B cell (primary cell): ENCODE results near the gene YIPF4. TPM values are rescaled to one million over a fixed set of nuclear protein-coding genes. Genes with fewer than 3 reads are reported as not detected.
A peak's percentile ranks its signal among the peaks of the same experiment; 100 is the strongest.
"Not testable (repeated sequence)": the region's sequence is repeated elsewhere in the genome, so short reads cannot be mapped to it uniquely, and the experiment has no call there.

ENCODE experiments used
- ATAC-seq: fragments of 200-7000 bp; cut with Tn5 transposase; one replicate; pipeline ENCODE4 v1.10.0; 2021; ENCODE audit warnings: low read depth, mild to moderate bottlenecking, moderate number of reproducible peaks, moderate library complexity
- CTCF ChIA-PET: fragments of 350-600 bp; sonication (Branson Sonifier 250); formaldehyde crosslinking; loops from one replicate; lab custom pipeline; 2021; ENCODE audit warnings: antibody characterized with exemption, inconsistent platforms; lab: Charles Lee
- POLR2A ChIA-PET: fragments of 350-600 bp; sonication (Branson Sonifier 250); formaldehyde crosslinking; loops from one replicate; lab custom pipeline; 2021; ENCODE audit warnings: antibody characterized with exemption; lab: Charles Lee
- DNase-seq: peaks from one replicate; pipeline ENCODE4 v3.0.0; 2013
- H2AFZ ChIP-seq: 2 replicates; pipeline ENCODE4 v1.6.1; 2012; ENCODE audit warnings: mild to moderate bottlenecking, low read depth, low read length; ENCODE audit not compliant: insufficient read depth, poor library complexity, severe bottlenecking
- H3K27ac ChIP-seq, 2 donors: 1 replicate in 1 of 2; 2 replicates in 1 of 2; pipeline ENCODE4 v1.5.1; 2012 to 2013; ENCODE audit warnings: low read length in 2 of 2, mild to moderate bottlenecking in 2 of 2, moderate library complexity in 1 of 2
- H3K27me3 ChIP-seq, 4 experiments: fragments of 200-600 bp in 1 of 4; sonication (generic) in 1 of 4; replicated peaks in 1 of 4; 1 replicate in 2 of 4; 2 replicates in 2 of 4; pipeline versions ENCODE4 v1.6.1 to v1.7.0; 2013 to 2016; ENCODE audit warnings: low read length in 3 of 4, mild to moderate bottlenecking in 2 of 4, mixed read lengths in 1 of 4, moderate library complexity in 1 of 4; ENCODE audit not compliant: insufficient read depth in 4 of 4, control insufficient read depth in 3 of 4; ENCODE audit errors: control extremely low read depth in 1 of 4
- H3K36me3 ChIP-seq, 2 experiments: replicated peaks in 1 of 2; 1 replicate in 1 of 2; 2 replicates in 1 of 2; pipeline versions ENCODE4 v1.6.1 to v1.7.1; 2013; ENCODE audit warnings: low read length in 1 of 2; ENCODE audit not compliant: insufficient read depth in 2 of 2, control insufficient read depth in 1 of 2; ENCODE audit errors: control extremely low read depth in 1 of 2, extremely low read depth in 1 of 2
- H3K4me1 ChIP-seq, 2 donors: fragments of 200-600 bp in 1 of 2; sonication (generic) in 1 of 2; 1 replicate in 1 of 2; 2 replicates in 1 of 2; pipeline versions ENCODE4 v1.5.1 to v1.6.1; 2013 to 2017; ENCODE audit warnings: low read length in 2 of 2; ENCODE audit not compliant: control insufficient read depth in 2 of 2, insufficient read depth in 2 of 2
- H3K4me2 ChIP-seq: replicated peaks from 2 replicates; pipeline ENCODE3; 2012; ENCODE audit warnings: mild to moderate bottlenecking, low read depth, low read length; ENCODE audit not compliant: poor library complexity, severe bottlenecking
- H3K4me3 ChIP-seq, 5 experiments: fragments of 200-600 bp in 1 of 5; sonication (generic) in 1 of 5; 1 replicate in 3 of 5; 2 replicates in 2 of 5; pipeline versions ENCODE4 v1.5.1 to v1.7.0; 2011 to 2016; ENCODE audit warnings: low read length in 4 of 5, mild to moderate bottlenecking in 4 of 5, low read depth in 2 of 5, control low read depth in 1 of 5, moderate library complexity in 1 of 5; ENCODE audit not compliant: insufficient read depth in 1 of 5; ENCODE audit errors: control extremely low read depth in 1 of 5, extremely low read depth in 1 of 5
- H3K79me2 ChIP-seq: fragments of 200-600 bp; sonication (generic); one replicate; pipeline ENCODE4 v1.6.0; 2016; ENCODE audit warnings: low read length; ENCODE audit not compliant: control insufficient read depth, insufficient read depth
- H3K9ac ChIP-seq: fragments of 200-600 bp; sonication (generic); 2 replicates; pipeline ENCODE4 v1.6.1; 2017; ENCODE audit warnings: mild to moderate bottlenecking, low read length, moderate library complexity
- H3K9me3 ChIP-seq, 3 donors: one replicate each; pipeline versions ENCODE4 v1.6.1 to v1.7.1; 2013; ENCODE audit warnings: low read length in 2 of 3; ENCODE audit not compliant: control insufficient read depth in 2 of 3, insufficient read depth in 1 of 3; ENCODE audit errors: control extremely low read depth in 1 of 3
- H4K20me1 ChIP-seq: 2 replicates; pipeline ENCODE4 v1.6.0; 2012; ENCODE audit warnings: mild to moderate bottlenecking, low read length; ENCODE audit not compliant: insufficient read depth, control insufficient read depth, poor library complexity, severe bottlenecking
- H3K27ac Mint-ChIP-seq: one replicate; pipeline ENCODE4 v1.8.0; 2021; ENCODE audit warnings: mixed read lengths
- H3K27me3 Mint-ChIP-seq: one replicate; pipeline ENCODE4 v1.8.0; 2021; ENCODE audit warnings: mixed read lengths
- H3K4me1 Mint-ChIP-seq: one replicate; pipeline ENCODE4 v1.8.0; 2021; ENCODE audit warnings: mixed read lengths
- H3K4me3 Mint-ChIP-seq: one replicate; pipeline ENCODE4 v1.8.0; 2021; ENCODE audit warnings: mixed read lengths
- H3K9me3 Mint-ChIP-seq: one replicate; pipeline ENCODE4 v1.8.0; 2022; ENCODE audit warnings: mixed read lengths; ENCODE audit not compliant: insufficient read depth
- EZH2 ChIP-seq: IDR thresholded peaks from 2 replicates; pipeline ENCODE4 v1.6.1; 2012; ENCODE audit warnings: borderline replicate concordance, low read depth, mild to moderate bottlenecking, moderate library complexity, low read length; ENCODE audit not compliant: insufficient read depth, poor library complexity, severe bottlenecking
- whole genome bisulfite sequencing: methylation state at CpG from one replicate; pipeline ENCODE4 v1.1.5; 2013; ENCODE audit warnings: missing lambda C conversion rate; ENCODE audit not compliant: insufficient coverage; 5-methylcytosine and 5-hydroxymethylcytosine counted together
- intact Hi-C: fragments of 100-400 bp; cut with micrococcal nuclease; formaldehyde crosslinking; loops from one replicate; pipeline ENCODE4 v1.10.0; 2022
- polyA plus RNA-seq: library from polyadenylated mRNA; depleted of rRNA; stranded (reverse); fragments of >200 nt; gene quantifications from 2 replicates; pipeline ENCODE4 v1.2.3, GENCODE V29; 2012
- total RNA-seq, 2 donors: library from RNA; stranded (reverse); fragments of 120-200 nt in 1 of 2; gene quantifications; 1 replicate in 1 of 2; 2 replicates in 1 of 2; pipeline versions ENCODE4 v1.2.3 to v1.2.4, GENCODE V29; 2013 to 2022
- TF ChIP-seq, protein P1 (sequence below): fragments of 200-600 bp; IDR thresholded peaks from one replicate; pipeline ENCODE4 v1.8.0; 2022; ENCODE audit warnings: antibody characterized with exemption, mild to moderate bottlenecking

YIPF4 gene
- total and polyA plus RNA-seq, 2 donors (not counting 1 experiment from before 2014, with no cell fraction given) = 3.4 to 42.4 TPM

DNA sequence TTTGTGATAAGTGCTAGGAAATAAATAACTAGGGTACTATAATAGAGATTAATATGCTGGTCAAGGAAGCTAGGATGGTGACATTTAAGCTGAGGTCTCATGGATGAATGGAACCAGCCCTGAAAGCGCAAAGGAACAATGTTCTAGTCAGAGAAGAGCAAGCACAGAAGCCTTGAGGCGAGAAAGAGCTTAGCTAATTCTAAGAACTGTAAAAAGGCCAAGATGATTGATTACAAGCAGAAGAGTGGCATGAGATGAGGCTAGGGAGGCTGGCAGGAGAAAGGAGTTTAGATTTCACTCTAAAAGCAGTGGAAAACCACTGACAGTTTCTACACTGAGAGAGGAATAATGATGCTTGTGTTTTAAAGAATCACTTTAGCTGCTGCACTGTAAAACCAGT lies 3.4 kb upstream of the YIPF4 start:
- Histone ChIP-seq H3K4me1 (peaks cover 12 to 16% of the 10 kb centered on the region in 2 donors), H3K4me3 (no peak overlapping the region), H3K9me3 (no peaks in the 10 kb centered on the region), H2AFZ (no peak overlapping the region), H3K36me3 (no peaks in the 10 kb centered on the region), H3K79me2 (peaks cover 26% of the 10 kb centered on the region), H4K20me1 (no peaks in the 10 kb centered on the region), H3K27me3 (no peaks in the 10 kb centered on the region), H3K27ac (no peak overlapping the region), H3K4me2 (no peak overlapping the region), H3K9ac (no peak overlapping the region)
- WGBS = 86% methylated on average over 1 of the region's 2 CpGs
- intact Hi-C loops = loop anchor here (10.0 kb wide), 1 partner anchor 1321 kb away; the partner anchor contains the start of gene FAM98A
- TF ChIP-seq, protein P1, sequence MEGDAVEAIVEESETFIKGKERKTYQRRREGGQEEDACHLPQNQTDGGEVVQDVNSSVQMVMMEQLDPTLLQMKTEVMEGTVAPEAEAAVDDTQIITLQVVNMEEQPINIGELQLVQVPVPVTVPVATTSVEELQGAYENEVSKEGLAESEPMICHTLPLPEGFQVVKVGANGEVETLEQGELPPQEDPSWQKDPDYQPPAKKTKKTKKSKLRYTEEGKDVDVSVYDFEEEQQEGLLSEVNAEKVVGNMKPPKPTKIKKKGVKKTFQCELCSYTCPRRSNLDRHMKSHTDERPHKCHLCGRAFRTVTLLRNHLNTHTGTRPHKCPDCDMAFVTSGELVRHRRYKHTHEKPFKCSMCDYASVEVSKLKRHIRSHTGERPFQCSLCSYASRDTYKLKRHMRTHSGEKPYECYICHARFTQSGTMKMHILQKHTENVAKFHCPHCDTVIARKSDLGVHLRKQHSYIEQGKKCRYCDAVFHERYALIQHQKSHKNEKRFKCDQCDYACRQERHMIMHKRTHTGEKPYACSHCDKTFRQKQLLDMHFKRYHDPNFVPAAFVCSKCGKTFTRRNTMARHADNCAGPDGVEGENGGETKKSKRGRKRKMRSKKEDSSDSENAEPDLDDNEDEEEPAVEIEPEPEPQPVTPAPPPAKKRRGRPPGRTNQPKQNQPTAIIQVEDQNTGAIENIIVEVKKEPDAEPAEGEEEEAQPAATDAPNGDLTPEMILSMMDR = no peak
- TF ChIP-seq EZH2 = no peak
- CTCF ChIA-PET = no interaction called here
- ATAC-seq (no peak), DNase-seq (no peak)
- H3K27ac Mint-ChIP-seq = no peak overlapping the region
- H3K4me3 Mint-ChIP-seq = no peak overlapping the region
- peaks cover 15% of the 10 kb centered on the region for H3K27me3 Mint-ChIP-seq
- POLR2A ChIA-PET = no interaction called here
- no peaks in the 10 kb centered on the region for H3K9me3 Mint-ChIP-seq
- H3K4me1 Mint-ChIP-seq = peaks cover 15% of the 10 kb centered on the region

DNA sequence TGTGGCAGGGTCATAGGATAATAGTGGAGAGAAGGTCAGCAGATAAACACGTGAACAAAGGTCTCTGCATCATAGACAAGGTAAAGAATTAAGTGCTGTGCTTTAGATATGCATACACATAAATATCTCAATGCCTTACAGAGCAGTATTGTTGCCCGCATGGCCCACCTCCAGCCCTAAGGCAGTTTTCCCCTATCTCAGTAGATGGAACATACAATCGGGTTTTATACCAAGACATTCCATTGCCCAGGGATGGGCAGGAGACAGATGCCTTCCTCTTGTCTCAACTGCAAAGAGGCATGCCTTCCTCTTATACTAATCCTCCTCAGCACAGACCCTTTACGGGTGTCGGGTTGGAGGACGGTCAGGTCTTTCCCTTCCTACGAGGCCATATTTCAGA lies 1.9 kb upstream of the YIPF4 start:
- POLR2A ChIA-PET, H3K9ac ChIP-seq, H3K9me3 Mint-ChIP-seq, H2AFZ ChIP-seq, H3K27me3 ChIP-seq, H3K4me2 ChIP-seq, H3K9me3 ChIP-seq, H3K27ac Mint-ChIP-seq, CTCF ChIA-PET, H3K4me3 ChIP-seq, DNase-seq, H3K36me3 ChIP-seq, ATAC-seq, H3K27ac ChIP-seq, H4K20me1 ChIP-seq: not testable (repeated sequence)
- H3K4me1 Mint-ChIP-seq = peaks cover 18% of the 10 kb centered on the region
- WGBS = 97% methylated on average over 6 of the region's 7 CpGs
- peak overlapping the region; percentile 16 for H3K4me3 Mint-ChIP-seq
- peaks cover 15% of the 10 kb centered on the region for H3K27me3 Mint-ChIP-seq
- H3K79me2 ChIP-seq = peaks cover 40% of the 10 kb centered on the region
- intact Hi-C loops = loop anchor here (2.0 to 10.0 kb wide), 2 partner anchors 265 to 1319 kb away; partner anchors contain the start of genes FAM98A and MEMO1
- peaks cover 12 to 20% of the 10 kb centered on the region in 2 donors for H3K4me1 ChIP-seq
